ENCODE data around the gene GLP2R.

The GLP2R gene

DNA sequence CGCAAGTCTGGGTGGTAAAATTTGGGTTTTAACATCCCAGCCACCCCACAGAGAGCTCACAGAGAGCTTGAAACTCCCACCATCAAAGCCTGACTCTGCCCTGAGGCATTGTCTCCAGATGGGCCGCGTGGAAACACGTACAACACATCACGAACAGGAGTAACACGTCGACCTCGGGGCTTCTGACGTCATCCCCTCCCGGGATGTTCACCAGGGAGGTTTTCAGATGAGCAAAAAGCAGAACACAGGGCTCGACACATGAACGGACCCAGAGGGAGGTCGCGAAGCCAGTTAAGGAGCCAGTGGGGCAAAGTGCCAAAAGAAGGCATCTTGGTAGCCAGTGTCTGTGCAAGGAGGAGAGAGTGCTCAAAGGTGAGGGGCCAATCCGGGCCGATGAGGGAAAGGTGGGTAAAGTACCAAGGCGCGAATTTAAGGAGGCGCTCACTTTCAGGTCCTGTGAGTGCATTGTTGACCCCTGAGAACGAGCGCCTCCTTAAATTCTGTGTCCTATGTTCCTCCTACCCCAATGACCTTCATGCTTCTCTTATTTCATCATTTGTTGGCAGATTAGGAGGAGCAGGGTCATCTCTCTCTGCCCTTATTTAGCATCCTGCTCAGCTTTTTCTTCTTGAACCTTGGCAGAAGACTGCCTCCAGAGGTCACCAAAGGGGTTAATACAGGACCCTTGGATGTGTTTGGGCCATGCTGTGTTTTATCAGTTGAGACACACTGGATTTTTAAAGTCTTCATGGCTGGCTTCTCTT, 73.7 kb downstream of the GLP2R start:
- no peaks in the 10 kb centered on the region for H3K9me3 ChIP-seq (replicated peaks; ENCODE audit: insufficient read depth, low read length)
- H3K27ac ChIP-seq (ENCODE audit: low read length), result no peak overlapping the region
- no peak for DNase-seq
- no peaks in the 10 kb centered on the region for H3K4me1 ChIP-seq (ENCODE audit: low read length)
- no peaks in the 10 kb centered on the region for H3K9me2 ChIP-seq (replicated peaks; ENCODE audit: insufficient read depth, low read length)
- H3K4me2 ChIP-seq (ENCODE audit: low read depth, low read length), result no peak overlapping the region
- H3K9ac ChIP-seq (ENCODE audit: low read length), result no peak overlapping the region
- H2AFZ ChIP-seq (ENCODE audit: low read length), result no peak overlapping the region
- no peak for TF ChIP-seq EZH2 (optimal IDR thresholded peaks at IDR 0.05; ENCODE audit: low read depth, low read length)
- no peak for TF ChIP-seq EZH2phosphoT487 (IDR thresholded peaks at IDR 0.05; ENCODE audit: low read length)
- peaks cover 19% of the 10 kb centered on the region for H3K27me3 ChIP-seq (replicated peaks; ENCODE audit: insufficient read depth, low read length)
- H3F3A ChIP-seq (ENCODE audit: insufficient read depth, low read length), result no peaks in the 10 kb centered on the region
- H3K36me3 ChIP-seq (replicated peaks; ENCODE audit: insufficient read depth, low read length), result no peaks in the 10 kb centered on the region
- H3K79me2 ChIP-seq (ENCODE audit: low read length), result no peaks in the 10 kb centered on the region
- no peak overlapping the region for H3K4me3 ChIP-seq (ENCODE audit: low read length)
- H4K20me1 ChIP-seq (ENCODE audit: insufficient read depth, low read length), result no peaks in the 10 kb centered on the region

DNA sequence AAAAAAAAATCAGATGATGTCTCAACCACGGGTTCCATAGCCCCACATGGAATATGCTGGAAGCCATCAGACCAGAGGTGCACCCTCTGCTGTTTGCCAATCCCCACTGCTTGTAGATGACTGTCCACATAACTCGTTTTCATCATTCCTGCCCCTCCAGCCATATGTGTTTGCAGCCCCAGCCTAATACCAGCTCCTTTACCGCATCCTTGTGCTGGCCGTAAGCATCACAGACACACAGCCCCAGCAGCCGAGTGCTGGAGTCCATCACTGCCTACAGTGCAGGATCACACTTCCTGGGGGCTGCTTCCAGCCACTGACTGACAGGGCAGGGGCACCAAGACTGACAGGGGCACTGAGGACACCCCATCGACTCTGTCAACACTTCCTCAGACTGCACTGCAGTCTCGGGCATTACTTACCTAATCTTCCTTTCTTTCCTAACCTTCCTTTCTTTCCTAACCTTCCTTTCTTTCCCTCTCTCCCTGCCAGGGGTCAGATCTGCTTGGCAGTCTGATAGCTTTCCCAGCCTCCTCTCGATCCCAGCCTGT, 74.4 kb downstream of the GLP2R start:
- Histone ChIP-seq H3K27ac (ENCODE audit: low read length) (no peak overlapping the region), H3K9me3 (replicated peaks; ENCODE audit: insufficient read depth, low read length) (no peaks in the 10 kb centered on the region), H3K36me3 (replicated peaks; ENCODE audit: insufficient read depth, low read length) (no peaks in the 10 kb centered on the region), H3K9me2 (replicated peaks; ENCODE audit: insufficient read depth, low read length) (no peaks in the 10 kb centered on the region), H4K20me1 (ENCODE audit: insufficient read depth, low read length) (no peaks in the 10 kb centered on the region), H3K27me3 (replicated peaks; ENCODE audit: insufficient read depth, low read length) (peaks cover 19% of the 10 kb centered on the region), H3K79me2 (ENCODE audit: low read length) (no peaks in the 10 kb centered on the region), H3K4me3 (ENCODE audit: low read length) (no peak overlapping the region), H3K9ac (ENCODE audit: low read length) (no peak overlapping the region), H3F3A (ENCODE audit: insufficient read depth, low read length) (no peaks in the 10 kb centered on the region), H2AFZ (ENCODE audit: low read length) (no peak overlapping the region), H3K4me2 (ENCODE audit: low read depth, low read length) (no peak overlapping the region), H3K4me1 (ENCODE audit: low read length) (no peaks in the 10 kb centered on the region)
- DNase-seq, result no peak
- TF ChIP-seq EZH2 (optimal IDR thresholded peaks at IDR 0.05; ENCODE audit: low read depth, low read length), result no peak
- TF ChIP-seq EZH2phosphoT487 (IDR thresholded peaks at IDR 0.05; ENCODE audit: low read length), result no peak
- TF ChIP-seq, protein P1, sequence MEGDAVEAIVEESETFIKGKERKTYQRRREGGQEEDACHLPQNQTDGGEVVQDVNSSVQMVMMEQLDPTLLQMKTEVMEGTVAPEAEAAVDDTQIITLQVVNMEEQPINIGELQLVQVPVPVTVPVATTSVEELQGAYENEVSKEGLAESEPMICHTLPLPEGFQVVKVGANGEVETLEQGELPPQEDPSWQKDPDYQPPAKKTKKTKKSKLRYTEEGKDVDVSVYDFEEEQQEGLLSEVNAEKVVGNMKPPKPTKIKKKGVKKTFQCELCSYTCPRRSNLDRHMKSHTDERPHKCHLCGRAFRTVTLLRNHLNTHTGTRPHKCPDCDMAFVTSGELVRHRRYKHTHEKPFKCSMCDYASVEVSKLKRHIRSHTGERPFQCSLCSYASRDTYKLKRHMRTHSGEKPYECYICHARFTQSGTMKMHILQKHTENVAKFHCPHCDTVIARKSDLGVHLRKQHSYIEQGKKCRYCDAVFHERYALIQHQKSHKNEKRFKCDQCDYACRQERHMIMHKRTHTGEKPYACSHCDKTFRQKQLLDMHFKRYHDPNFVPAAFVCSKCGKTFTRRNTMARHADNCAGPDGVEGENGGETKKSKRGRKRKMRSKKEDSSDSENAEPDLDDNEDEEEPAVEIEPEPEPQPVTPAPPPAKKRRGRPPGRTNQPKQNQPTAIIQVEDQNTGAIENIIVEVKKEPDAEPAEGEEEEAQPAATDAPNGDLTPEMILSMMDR (IDR thresholded peaks at IDR 0.05; ENCODE audit: low read length), result no peak

DNA sequence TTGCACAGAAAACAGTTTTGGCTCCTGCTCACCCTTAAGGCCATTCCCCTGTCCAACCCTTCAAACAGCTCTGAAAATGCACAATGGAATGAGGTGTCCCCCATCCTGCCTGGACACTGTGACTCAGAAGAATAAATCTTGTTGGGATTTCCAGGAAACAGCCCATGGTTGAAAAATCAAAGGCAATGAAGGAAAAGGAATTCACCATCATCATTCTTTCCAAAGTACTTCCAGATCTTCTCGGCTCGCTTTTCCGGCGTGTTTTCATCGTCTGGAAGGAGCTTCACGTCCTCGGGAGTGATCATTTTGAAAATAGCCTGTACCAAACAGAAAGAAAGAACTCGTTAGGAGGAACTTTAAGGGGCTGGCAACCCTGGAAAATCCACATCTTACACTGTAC, 75.1 kb downstream of the GLP2R start:
- Histone ChIP-seq H3K9ac (ENCODE audit: low read length) (no peak overlapping the region), H3K27me3 (replicated peaks; ENCODE audit: insufficient read depth, low read length) (peaks cover 19% of the 10 kb centered on the region), H3K79me2 (ENCODE audit: low read length) (no peaks in the 10 kb centered on the region), H3K9me3 (replicated peaks; ENCODE audit: insufficient read depth, low read length) (no peaks in the 10 kb centered on the region), H3K27ac (ENCODE audit: low read length) (no peak overlapping the region), H3K9me2 (replicated peaks; ENCODE audit: insufficient read depth, low read length) (no peaks in the 10 kb centered on the region), H3K4me2 (ENCODE audit: low read depth, low read length) (no peak overlapping the region), H3K36me3 (replicated peaks; ENCODE audit: insufficient read depth, low read length) (no peaks in the 10 kb centered on the region), H3K4me1 (ENCODE audit: low read length) (no peaks in the 10 kb centered on the region), H3K4me3 (ENCODE audit: low read length) (no peak overlapping the region), H2AFZ (ENCODE audit: low read length) (no peak overlapping the region), H4K20me1 (ENCODE audit: insufficient read depth, low read length) (no peaks in the 10 kb centered on the region), H3F3A (ENCODE audit: insufficient read depth, low read length) (no peaks in the 10 kb centered on the region)
- no peak for DNase-seq
- TF ChIP-seq EZH2 (optimal IDR thresholded peaks at IDR 0.05; ENCODE audit: low read depth, low read length) (no peak), EZH2phosphoT487 (IDR thresholded peaks at IDR 0.05; ENCODE audit: low read length) (no peak)
- TF ChIP-seq, protein P1 (IDR thresholded peaks at IDR 0.05; ENCODE audit: low read length), result no peak

DNA sequence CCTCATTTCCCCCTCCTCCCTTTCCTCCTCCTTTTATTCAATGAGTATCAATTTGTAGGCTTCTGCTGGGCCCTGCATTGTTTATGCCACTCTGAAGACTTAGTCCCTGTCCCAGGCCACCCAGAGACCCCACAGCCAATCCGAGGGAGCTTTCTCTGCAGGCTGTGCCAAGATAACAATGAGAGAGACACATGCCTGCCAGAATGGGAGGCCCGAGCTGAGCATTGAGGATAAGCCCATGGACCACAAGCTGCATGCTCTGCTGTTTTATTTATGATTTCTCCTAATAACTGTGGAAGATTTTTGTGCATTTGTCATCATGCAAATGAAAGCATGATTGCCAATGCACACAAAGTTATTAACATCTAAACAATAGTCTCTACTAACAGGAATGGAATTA, 76.4 kb downstream of the GLP2R start:
- Histone ChIP-seq H3K27me3 (replicated peaks; ENCODE audit: insufficient read depth, low read length) (peaks cover 19% of the 10 kb centered on the region), H2AFZ (ENCODE audit: low read length) (no peak overlapping the region), H3K4me2 (ENCODE audit: low read depth, low read length) (no peak overlapping the region), H3K4me3 (ENCODE audit: low read length) (no peak overlapping the region), H3K4me1 (ENCODE audit: low read length) (no peaks in the 10 kb centered on the region), H3K79me2 (ENCODE audit: low read length) (no peaks in the 10 kb centered on the region), H3K9me3 (replicated peaks; ENCODE audit: insufficient read depth, low read length) (no peaks in the 10 kb centered on the region), H4K20me1 (ENCODE audit: insufficient read depth, low read length) (no peaks in the 10 kb centered on the region), H3K9me2 (replicated peaks; ENCODE audit: insufficient read depth, low read length) (no peaks in the 10 kb centered on the region), H3K36me3 (replicated peaks; ENCODE audit: insufficient read depth, low read length) (no peaks in the 10 kb centered on the region), H3K9ac (ENCODE audit: low read length) (no peak overlapping the region), H3K27ac (ENCODE audit: low read length) (no peak overlapping the region), H3F3A (ENCODE audit: insufficient read depth, low read length) (no peaks in the 10 kb centered on the region)
- TF ChIP-seq EZH2phosphoT487 (IDR thresholded peaks at IDR 0.05; ENCODE audit: low read length) (no peak), EZH2 (optimal IDR thresholded peaks at IDR 0.05; ENCODE audit: low read depth, low read length) (no peak)
- TF ChIP-seq, protein P1 (IDR thresholded peaks at IDR 0.05; ENCODE audit: low read length), result no peak
- no peak for DNase-seq
